GM19035 (cell line): ENCODE measurements around the gene MYO1H.
"Not testable (repeated sequence)": the region's sequence is repeated elsewhere in the genome, so short reads cannot be mapped to it uniquely, and the experiment has no call there.

Source experiments
- ATAC-seq: cut with Tn5 transposase; IDR thresholded peaks from one replicate; pipeline ENCODE4 v1.9.1; 2021; ENCODE audit not compliant: unreplicated experiment

MYO1H gene, protein sequence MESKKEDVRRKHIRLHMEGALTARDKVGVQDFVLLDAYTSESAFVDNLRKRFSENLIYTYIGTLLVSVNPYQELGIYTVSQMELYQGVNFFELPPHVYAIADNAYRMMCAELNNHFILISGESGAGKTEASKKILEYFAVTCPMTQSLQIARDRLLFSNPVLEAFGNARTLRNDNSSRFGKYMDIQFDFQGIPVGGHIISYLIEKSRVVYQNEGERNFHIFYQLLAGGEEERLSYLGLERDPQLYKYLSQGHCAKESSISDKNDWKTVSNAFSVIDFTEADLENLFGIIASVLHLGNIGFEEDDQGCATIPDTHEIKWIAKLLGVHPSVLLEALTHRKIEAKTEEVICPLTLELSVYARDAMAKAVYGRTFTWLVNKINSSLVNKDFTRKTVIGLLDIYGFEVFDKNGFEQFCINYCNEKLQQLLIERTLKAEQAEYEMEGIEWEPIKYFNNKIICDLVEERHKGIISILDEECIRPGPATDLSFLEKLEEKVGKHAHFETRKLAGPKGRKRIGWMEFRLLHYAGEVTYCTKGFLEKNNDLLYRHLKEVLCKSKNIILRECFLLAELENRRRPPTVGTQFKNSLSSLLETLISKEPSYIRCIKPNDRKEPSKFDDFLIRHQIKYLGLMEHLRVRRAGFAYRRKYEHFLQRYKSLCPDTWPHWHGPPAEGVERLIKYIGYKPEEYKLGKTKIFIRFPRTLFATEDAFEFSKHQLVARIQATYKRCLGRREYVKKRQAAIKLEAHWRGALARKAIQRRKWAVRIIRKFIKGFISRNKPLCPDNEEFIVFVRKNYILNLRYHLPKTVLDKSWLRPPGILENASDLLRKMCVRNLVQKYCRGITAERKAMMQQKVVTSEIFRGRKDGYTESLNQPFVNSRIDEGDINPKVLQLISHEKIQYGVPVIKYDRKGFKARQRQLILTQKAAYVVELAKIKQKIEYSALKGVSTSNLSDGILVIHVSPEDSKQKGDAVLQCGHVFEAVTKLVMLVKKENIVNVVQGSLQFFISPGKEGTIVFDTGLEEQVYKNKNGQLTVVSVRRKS

DNA sequence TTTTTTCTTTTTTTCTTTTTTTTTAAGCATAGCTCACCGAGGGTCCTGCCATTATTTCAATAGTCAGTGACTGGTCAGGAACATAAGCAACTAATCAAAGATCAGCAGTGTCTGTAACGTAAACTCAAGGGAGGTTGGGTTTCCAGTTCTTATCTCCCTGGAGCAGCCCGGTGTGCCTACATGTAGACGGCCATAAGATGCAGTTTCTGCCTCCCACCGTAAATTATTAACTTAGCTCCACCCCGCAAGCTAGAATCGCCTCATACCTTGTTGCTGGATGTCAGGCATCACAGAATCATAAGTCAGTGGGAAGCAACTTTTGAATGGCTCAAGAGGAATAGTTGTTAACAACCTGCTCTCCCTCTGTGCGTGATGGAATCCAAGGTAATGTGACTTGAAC lies at the start of gene MYO1H:
MYO1H (plus strand) TSS at position 312 of the 400 bp plus-strand sequence; CDS start at position 373, 61 bp downstream.
- no peak for ATAC-seq

DNA sequence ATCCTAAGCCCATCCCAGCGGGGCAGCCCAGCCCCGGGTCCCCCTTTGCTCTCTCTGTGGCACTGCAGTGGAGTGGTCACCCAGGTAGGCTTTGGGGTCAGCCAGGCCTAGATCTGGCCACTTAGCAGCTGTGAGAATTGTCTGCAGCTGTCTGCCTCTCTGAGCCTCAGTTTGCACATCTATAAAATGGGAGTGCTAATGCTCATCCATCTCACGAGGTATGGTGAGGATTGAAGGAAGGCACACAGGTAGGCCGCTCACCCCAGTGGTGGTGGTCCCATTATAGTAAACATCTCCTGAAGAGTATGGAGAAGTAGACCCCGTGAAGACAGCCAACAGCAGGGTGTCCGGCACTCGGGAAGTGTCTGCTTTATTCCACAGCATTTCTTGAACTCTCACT lies 47.9 kb upstream of the MYO1H start:
- no peak for ATAC-seq

DNA sequence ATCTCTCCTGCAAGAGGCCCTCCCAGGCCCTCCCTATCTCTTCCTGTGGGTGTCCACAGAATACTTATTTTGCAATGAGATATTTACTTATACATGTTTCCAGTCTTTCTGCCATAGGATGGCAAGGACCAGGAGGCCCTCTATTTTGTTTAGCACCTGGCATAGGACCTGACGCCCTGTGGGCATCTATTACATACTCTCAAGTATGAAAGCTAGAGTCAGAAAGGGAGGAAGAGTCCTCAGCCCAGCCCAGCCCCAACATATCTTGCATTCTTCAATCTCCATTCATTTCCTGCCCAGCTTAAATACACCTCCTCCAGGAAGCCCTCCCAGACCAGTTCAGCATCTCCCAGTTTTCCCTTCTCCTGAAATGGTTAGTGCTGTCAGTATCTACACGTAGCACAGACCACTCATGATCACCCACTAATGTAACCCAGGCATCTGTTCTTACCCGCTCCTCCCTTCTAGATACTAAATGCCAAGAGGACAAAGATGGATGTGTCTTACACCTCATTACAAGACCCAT lies 46.0 kb upstream of the MYO1H start:
- no peak for ATAC-seq

DNA sequence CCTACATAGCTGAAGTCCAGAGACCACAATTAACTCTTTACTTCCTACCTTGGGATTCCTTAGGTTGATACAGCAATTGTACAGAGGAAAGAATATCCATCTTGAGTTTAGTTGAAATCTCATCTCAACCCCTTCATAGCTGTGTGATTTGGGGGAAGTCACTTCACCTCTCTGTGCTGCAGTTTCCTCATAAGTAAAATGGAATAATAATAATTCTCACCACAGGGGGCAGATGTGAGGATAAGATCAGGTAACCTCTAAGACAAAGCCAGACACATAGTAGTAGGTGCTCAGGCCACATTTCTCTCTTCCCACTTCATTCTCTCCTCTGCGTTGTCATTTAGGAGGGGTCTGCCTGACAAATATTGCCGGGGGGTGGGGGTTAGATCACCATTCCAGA lies 45.3 kb upstream of the MYO1H start:
- ATAC-seq, result no peak

DNA sequence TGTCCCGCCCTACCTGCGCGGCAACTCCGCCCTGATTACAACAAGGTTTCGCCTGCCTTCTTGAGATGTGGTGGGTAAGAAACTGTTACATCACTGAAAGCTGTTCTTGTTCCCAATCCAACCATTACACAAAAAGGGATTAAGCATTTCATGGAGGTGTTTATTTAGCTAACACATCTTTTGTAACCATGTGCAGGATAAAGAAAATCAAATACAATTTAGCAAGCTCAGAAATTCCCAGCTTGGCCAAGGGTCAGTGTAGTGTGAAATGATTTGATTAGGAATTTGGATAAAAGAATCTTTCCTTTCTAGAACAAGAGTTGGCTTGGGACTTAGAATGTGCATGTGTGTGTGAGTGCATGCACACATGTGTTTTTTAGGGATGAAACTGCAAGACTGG lies 44.9 kb upstream of the MYO1H start:
- no peak for ATAC-seq

DNA sequence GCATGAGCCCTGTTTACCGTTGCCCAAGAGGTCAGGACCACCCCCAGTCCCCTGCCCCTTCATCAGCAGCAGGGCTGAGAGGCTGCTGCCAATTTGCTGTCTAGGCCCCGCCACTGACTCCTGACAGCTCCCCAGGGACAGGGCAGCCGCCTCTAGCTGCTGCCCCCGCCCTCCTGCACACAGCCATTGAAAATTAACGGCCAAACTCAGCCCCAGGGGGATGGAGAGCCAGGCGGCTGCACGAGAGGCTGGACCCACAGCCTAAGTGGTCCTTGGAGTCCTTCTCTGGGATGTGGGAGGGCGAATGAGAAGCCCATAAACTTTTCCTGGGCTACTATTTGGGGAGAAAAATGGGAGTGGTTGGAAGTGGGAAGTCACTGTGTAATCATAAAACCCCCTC lies 43.2 kb upstream of the MYO1H start:
- ATAC-seq, result no peak

DNA sequence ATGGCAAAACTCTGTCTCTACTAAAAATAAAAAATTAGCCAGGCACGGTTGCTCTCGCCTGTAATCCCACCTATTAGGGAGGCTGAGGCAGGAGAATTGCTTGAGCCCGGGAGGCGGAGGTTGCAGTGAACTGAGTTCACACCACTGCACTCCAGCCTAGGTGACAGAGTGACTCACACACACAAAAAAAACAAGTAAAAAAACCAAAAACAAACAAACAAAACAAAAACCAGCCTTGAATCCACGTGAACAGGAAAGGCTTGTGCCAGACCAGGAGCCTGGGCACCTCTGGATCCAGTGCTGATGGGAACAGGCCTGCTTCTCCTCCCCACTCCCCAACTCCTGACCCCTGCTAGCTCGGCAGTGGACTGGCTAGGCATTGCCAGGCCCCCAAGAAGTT lies 42.2 kb upstream of the MYO1H start:
- ATAC-seq, result no peak

DNA sequence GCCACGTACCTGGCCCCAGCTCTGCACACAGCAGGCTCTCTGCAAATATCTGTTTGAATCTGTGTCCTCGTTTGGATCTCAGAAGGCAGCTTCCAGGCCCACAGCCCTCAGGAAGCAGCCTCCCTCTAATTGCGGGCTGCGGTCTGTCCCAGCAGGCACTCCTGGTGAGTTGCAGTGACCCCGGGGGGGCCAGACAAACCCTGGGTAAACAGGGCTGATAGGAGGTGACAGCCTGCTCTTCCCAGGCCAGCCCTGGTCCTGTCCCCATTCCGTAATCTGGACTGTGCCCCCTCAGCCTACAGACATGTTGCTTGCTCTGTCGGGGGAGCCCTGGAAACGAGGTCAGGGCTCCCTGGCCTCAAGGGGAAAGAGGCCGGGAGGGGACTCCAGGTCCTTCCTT lies 40.6 kb upstream of the MYO1H start:
- no peak for ATAC-seq

DNA sequence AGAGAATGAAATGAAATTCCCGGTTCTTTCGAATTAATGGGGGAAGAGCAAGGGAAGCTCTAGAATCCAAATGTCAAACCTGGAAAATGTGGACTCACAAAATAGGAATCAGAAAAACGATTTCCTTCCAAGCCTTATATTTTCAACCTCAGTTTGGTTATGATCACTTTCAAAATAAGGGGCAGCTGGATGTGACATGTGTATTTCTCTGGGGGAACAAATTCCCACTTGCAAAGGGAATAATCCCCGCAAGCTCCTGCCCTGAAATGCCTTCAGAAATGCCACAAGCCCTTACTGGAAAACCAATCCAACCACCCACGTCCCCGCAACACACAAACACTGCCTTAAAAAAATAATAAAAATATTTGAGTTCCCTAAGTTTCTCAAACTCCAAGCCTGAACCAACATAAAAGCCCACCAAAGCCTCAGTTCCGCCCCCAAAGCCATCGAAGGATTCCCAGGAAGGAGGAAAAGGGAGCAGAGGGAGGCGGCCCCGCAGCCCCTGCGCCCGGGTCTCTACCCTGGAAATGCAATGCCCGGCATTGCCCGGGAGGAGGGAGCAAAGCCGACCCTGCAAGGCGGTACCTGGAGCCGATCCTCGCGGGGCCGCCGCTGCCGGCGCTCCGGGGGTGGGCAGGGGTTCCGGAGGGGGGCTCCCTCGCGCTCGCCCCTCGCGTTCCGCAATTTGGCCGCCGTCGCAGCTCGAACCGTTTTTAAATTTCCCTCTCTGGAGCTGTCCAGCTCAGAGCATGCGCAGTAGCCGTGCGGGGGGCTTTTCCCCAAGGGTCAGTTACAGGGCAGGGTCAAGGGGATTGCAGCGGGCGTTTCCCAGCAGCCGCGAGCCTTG lies 38.9 kb upstream of the MYO1H start, which contains the start of gene FOXN4:
FOXN4 (minus strand) TSS at position 751 of the 847 bp plus-strand sequence. CDS start 963 bp downstream, outside the sequence.
- no peak for ATAC-seq

DNA sequence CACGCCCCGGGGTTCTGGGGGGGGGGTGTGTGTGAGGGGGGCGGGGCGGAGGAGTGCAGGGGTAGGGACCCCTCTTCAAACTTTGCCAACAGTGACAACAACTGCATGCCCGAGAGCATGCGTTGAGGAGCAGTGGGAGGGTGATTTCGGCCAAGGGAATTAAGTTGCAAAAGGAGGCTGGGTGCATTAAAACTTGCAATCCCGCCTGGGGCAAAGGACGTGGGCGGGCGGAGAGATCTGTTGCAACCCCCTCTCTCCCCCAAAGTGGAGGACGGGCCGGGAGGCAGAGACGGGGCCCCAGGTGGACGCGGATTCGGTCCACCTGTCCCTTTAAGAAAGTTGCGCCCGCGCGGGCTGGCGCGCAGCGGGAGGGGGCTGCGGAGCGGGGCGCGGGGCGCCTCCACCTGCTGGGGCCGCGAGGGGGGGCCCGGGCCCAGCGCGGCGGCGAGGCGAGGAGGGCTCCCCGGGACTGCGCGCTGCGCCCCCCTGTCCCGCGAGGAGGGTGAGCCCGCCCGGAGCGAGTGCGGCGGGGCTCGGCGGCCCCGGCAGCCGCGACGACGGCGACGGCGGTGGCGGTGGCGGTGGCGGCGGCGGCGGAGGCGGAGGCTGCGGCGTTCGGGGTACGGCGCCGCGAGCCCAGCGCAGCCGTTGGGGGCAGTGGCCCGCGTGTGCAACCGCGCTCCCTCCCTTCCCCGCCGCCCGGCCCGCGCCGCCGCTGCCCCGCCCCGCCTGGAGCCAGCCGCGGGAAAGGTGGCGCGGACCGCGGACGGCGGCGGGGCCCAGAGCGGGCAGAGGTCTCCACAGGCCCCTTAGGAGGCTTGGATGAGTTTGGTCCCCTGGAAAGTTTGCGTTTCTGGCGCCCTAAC lies 38.1 kb upstream of the MYO1H start:
- no peak for ATAC-seq

DNA sequence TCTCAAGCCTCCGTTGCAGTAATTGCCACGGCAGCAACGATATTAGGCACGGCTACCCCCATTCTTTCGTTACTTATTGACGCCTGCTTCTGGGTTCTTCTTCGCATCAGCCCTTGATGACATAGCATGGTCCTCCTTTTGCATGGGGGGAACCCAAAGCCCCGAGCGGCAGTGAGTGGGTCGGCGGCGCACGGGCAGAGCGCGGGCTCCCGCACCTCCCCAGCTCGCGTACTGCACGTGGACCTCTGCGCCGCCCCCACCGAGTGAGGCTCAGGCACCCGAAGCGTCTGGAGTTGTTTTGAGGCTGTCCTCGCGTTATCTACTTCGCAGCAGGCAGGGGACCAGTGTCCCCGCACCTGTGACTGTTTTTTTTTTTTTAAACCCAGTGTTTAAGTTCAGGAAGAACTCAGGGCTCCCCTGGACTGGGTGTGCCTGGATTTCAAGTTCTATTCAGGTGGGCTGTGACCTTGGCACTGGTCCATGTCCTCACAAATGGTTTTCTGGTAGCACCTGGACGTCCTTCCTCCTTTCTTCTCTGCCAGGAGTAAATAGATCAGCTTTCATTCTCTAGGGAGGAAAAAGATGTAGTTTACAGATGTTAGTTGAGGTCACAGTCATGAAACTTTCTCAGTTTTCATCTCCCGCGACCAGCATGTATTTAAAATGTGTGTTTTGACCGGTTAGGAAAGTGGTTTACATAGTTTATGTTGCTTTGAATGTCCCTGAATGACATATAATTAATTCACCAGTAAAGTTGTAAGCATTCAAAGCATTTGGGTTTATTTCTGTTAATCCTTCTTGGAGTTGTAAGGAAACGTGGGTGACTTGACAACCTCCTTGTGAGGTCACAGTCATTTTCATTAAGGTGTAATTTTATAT lies 37.2 kb upstream of the MYO1H start:
- ATAC-seq, result no peak

DNA sequence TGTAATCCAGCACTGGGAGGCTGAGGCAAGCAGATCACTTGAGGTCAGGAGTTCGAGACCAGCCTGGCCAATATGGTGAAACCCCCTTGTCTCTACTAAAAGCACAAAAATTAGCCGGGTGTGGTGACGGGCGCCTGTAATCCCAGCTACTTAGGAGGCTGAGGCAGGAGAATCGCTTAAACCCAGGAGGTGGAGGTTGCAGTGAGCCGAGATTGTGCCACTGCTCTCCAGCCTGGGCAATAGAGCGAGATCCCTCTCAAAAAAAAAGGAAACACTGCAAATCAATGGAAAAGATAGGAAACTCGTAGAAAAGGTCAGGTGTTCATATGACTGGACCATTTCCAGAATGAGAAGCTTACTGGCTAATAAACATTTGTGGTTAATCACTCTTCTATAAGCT lies 26.4 kb upstream of the MYO1H start:
- ATAC-seq, result not testable (repeated sequence)

DNA sequence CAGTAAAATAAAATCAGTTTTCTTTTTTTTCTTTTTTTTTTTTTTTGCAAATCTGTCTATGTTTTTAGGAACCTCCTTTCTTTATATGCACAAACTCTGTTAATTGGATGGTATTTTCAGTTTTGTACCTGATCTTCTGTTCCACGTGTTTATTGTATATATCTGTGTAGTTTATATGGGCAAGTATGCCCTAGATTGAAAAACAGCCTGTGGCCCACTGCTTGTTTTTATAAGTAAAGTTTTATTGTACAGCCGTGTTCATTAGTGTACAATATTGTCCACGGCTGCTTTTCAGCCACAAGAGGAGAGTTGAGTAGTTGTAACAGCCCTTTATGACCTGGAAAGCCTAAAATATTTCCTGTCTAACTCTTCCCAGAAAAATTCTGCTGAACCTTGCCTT lies 18.7 kb upstream of the MYO1H start:
- no peak for ATAC-seq

DNA sequence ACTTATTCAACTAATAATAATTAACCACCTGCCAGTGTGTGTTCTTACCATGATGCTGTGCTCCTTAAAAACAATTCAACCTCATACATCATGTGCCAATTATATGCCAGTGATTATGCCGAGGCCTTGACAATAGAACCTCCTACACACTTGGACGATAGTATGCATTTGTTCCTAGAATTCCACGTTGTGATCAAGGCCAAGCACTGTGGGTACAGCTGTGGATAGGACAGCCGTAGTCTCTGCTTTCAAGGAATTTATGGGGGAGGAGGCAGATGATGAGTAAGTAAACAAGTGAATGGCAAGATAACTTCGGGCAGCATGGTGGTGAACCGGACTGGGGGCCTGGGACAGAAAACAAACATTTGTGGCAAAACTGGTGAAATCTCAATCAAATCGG lies 18.0 kb upstream of the MYO1H start:
- ATAC-seq, result no peak

DNA sequence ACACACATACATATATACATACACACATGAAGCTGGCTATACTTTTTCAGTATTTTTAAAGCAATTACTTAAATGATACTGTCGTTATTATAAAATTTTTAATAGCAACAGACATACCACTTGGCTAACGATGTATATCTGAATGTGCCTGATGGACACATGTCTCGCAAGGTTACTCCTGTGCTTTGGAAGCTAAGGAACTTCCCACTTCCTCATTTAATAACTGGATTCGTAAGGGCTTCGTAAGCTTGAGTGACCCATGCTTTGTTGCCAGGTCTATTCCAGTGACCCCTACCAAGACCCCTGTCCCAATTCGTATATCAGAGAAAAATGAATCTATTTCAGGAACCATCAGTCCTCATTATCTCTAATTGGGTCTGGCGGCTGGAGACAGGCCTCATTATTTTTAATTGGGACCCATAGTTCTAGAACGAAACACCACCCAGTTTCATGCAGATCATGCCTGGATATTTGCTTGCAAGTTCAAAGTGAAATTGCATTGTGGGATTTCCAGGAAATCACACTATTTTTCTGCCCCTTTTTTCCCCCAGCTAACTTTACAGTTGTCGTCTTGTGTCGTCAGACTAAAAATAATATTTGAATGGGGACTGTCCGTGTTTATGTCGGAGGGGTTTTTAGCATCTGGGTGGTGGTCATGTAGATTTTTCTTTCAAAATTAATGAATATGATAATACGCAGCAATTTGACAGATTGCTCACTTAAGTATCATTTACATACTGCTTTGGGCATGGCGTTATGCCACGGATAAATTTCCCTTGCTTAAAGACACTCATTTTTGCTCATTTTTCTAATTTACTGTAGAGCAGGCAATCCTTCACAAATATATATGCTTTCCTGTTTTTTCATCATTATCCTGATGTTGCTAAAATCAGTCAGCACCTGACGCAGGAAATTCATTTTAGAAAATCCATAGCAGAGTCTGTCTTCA lies 17.1 kb upstream of the MYO1H start:
- no peak for ATAC-seq

DNA sequence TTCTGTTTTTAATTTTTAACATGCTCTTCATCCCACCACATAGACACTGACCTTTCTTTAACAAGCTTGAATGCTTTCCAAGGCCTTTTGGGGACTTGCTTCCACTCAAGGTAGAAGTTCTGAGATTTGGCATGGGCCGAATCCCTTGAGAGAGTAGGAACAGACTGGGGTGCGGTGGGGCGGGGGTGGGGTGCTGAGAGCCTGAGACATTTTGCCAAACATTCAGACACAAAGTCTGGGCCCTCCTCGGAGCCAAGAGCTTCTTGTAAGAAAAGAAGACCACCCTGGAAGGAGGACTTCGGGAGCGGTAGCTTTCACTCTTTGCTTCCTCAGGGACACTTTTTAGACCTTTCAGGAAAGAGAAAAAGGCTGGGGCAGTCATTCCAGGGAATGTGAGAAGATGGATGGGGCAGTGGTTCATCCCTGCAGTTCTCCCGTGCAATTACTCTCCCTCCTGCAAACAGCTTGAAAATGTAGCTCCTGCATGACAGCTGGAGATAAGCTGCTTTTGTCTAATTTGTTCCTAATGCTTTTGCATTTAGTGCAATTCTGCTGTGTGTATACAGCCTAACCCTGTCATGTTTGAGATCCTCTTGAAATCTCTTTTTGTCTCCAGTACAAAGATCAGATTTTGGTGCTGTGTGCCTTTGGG lies 16.3 kb upstream of the MYO1H start:
- no peak for ATAC-seq

DNA sequence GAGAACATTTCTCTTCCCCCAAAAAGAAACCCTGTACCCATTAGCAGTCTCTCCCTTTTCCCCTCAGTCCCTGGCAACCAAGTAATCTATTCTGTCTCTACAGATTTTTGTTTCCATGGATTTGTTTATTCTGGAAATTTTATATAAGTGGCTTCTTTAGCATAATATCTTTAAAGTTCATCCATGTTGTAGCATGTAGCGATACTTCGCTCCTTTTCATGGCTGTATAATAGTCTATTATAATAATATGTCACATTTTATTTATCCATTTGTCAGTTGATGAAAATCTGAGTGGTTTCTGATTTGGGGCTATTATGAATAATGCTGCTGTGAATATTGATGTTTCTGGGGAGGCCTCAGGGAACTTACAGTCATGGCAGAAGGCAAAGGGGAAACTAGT lies 12.8 kb upstream of the MYO1H start:
- no peak for ATAC-seq
